Upper lobe of left lung (tissue), 6 donors: Measurements from ENCODE around the gene PI16. TPM values are rescaled to one million over a fixed set of nuclear protein-coding genes. Genes with fewer than 3 reads are reported as not detected.
A peak's percentile ranks its signal among the peaks of the same experiment; 100 is the strongest.
"Not testable (repeated sequence)": the region's sequence is repeated elsewhere in the genome, so short reads cannot be mapped to it uniquely, and the experiment has no call there.

Experiments
- ATAC-seq, 2 donors: fragments of 200-7000 bp; cut with Tn5 transposase; one replicate each; pipeline ENCODE4 v1.9.1; 2022; ENCODE audit warnings: mild to moderate bottlenecking in 2 of 2, moderate library complexity in 2 of 2; ENCODE audit not compliant: low FRiP score in 2 of 2
- DNase-seq, 2 donors: peaks; one replicate each; pipeline ENCODE4 v3.0.0-alpha.2; 2019 to 2020
- H3K27ac ChIP-seq, 4 donors: fragments of 200-600 bp; sonication (generic); one replicate each; pipeline ENCODE4 v1.5.1; 2016 to 2019
- H3K27me3 ChIP-seq, 4 donors: fragments of 200-600 bp; sonication (generic); one replicate each; pipeline ENCODE4 v1.5.1; 2017 to 2019
- H3K36me3 ChIP-seq, 4 donors: fragments of 200-600 bp; sonication (generic); one replicate each; pipeline ENCODE4 v1.5.1; 2016 to 2019
- H3K4me1 ChIP-seq, 4 donors: fragments of 200-600 bp; sonication (generic); one replicate each; pipeline ENCODE4 v1.5.1; 2018 to 2019
- H3K4me3 ChIP-seq, 4 donors: fragments of 200-600 bp; sonication (generic); one replicate each; pipeline ENCODE4 v1.5.1; 2017 to 2019; ENCODE audit warnings: mild to moderate bottlenecking in 2 of 4, moderate library complexity in 1 of 4
- H3K9me3 ChIP-seq, 4 donors: fragments of 200-600 bp; sonication (generic); one replicate each; pipeline ENCODE4 v1.5.1; 2018 to 2019
- CTCF ChIP-seq, 6 experiments: fragments of 450-650 bp in 4 of 6; fragments of 200-600 bp in 2 of 6; sonication (generic) in 2 of 6; IDR thresholded peaks; one replicate each; pipeline ENCODE4 v1.5.1; 2016 to 2019; ENCODE audit warnings: antibody characterized with exemption in 6 of 6
- EP300 ChIP-seq, 4 donors: sonication (generic); formaldehyde crosslinking; IDR thresholded peaks; one replicate each; pipeline ENCODE4 v1.5.1; 2017; ENCODE audit warnings: antibody characterized with exemption in 4 of 4, control low read depth in 2 of 4
- POLR2A ChIP-seq, 4 donors: fragments of 450-650 bp; IDR thresholded peaks; one replicate each; pipeline ENCODE4 v1.5.1; 2016 to 2017; ENCODE audit warnings: antibody characterized with exemption in 4 of 4, mild to moderate bottlenecking in 2 of 4
- POLR2AphosphoS5 ChIP-seq, 2 donors: sonication (generic); formaldehyde crosslinking; IDR thresholded peaks; one replicate each; pipeline ENCODE4 v1.5.1; 2017; ENCODE audit warnings: antibody characterized with exemption in 2 of 2
- WGBS, 2 donors: methylation state at CpG; one replicate each; pipeline ENCODE4 v1.1.5; 2017 to 2018; 5-methylcytosine and 5-hydroxymethylcytosine counted together
- total RNA-seq, 6 donors: library from RNA; depleted of rRNA in 4 of 6; stranded (reverse); fragments of >200 nt in 4 of 6; gene quantifications; one replicate each; pipeline versions ENCODE4 v1.1.0 to v1.2.1, GENCODE V29; 2016 to 2021
- donor health status: DM: no; HTN: no; CAD: no; lungs with moderate emphysema.
- donor health status: DM: no; HTN: yes; CAD: no; lungs with severe emphysema.

The PI16 gene
- total RNA-seq, 6 donors from 2014 or later = 0.44 to 78.9 (median 4.7) TPM; not detected in 1

- 56 to 87% methylated on average over 5 of the region's 5 CpGs for WGBS, 2 donors
- no peaks in the 10 kb centered on the region for H3K9me3 ChIP-seq
- H3K4me1 ChIP-seq = no peaks in the 10 kb centered on the region
- H3K4me3 ChIP-seq = no peak overlapping the region
- ATAC-seq = no peak
- no peaks in the 10 kb centered on the region for H3K27me3 ChIP-seq
- H3K27ac ChIP-seq = no peak overlapping the region
- H3K36me3 ChIP-seq = no peaks in the 10 kb centered on the region
- no peak for DNase-seq
- TF ChIP-seq CTCF (IDR thresholded peaks at IDR 0.05) (no peak), POLR2AphosphoS5 (IDR thresholded peaks at IDR 0.05) (no peak), EP300 (IDR thresholded peaks at IDR 0.05) (no peak), POLR2A (IDR thresholded peaks at IDR 0.05) (no peak)
Measured at GRCh38 chr6:36944650-36945049, 9.9 kb upstream of the PI16 start.

- no peak overlapping the region for H3K4me3 ChIP-seq
- no peaks in the 10 kb centered on the region for H3K27me3 ChIP-seq
- TF ChIP-seq POLR2A (IDR thresholded peaks at IDR 0.05) = no peak
- TF ChIP-seq CTCF (IDR thresholded peaks at IDR 0.05) = no peak
- TF ChIP-seq EP300 (IDR thresholded peaks at IDR 0.05) = no peak
- H3K36me3 ChIP-seq = no peaks in the 10 kb centered on the region
- no peak for DNase-seq
- no peaks in the 10 kb centered on the region for H3K4me1 ChIP-seq
- 84 to 89% methylated on average over 4 of the region's 4 CpGs for WGBS, 2 donors
- H3K9me3 ChIP-seq = no peaks in the 10 kb centered on the region
- no peak for ATAC-seq
- H3K27ac ChIP-seq = no peak overlapping the region
Measured at GRCh38 chr6:36945301-36945700, 9.2 kb upstream of the PI16 start.

GRCh38 chr6:36946526-36946925, 8.0 kb upstream of the PI16 start:
- 86 to 93% methylated on average over 4 of the region's 4 CpGs for WGBS, 2 donors
- ATAC-seq = no peak
- no peaks in the 10 kb centered on the region for H3K27me3 ChIP-seq
- H3K9me3 ChIP-seq = no peaks in the 10 kb centered on the region
- H3K27ac ChIP-seq = no peak overlapping the region
- DNase-seq = no peak
- TF ChIP-seq EP300 (IDR thresholded peaks at IDR 0.05) (no peak), CTCF (IDR thresholded peaks at IDR 0.05) (no peak), POLR2A (IDR thresholded peaks at IDR 0.05) (no peak), POLR2AphosphoS5 (IDR thresholded peaks at IDR 0.05) (no peak)
- no peak overlapping the region for H3K4me3 ChIP-seq
- H3K36me3 ChIP-seq = no peaks in the 10 kb centered on the region
- H3K4me1 ChIP-seq = no peaks in the 10 kb centered on the region

- Histone ChIP-seq H3K4me3 (no peak overlapping the region), H3K36me3 (no peaks in the 10 kb centered on the region), H3K9me3 (no peaks in the 10 kb centered on the region), H3K4me1 (no peaks in the 10 kb centered on the region), H3K27me3 (no peaks in the 10 kb centered on the region), H3K27ac (no peak overlapping the region)
- 70 to 72% methylated on average over 12 of the region's 12 CpGs for WGBS, 2 donors
- DNase-seq = peak in 1 of 2 donors; percentile 18
- TF ChIP-seq CTCF (IDR thresholded peaks at IDR 0.05) (no peak), EP300 (IDR thresholded peaks at IDR 0.05) (no peak), POLR2A (IDR thresholded peaks at IDR 0.05) (no peak), POLR2AphosphoS5 (IDR thresholded peaks at IDR 0.05) (no peak)
- ATAC-seq = peak in 1 of 2 donors; percentile 40
Measured at GRCh38 chr6:36947570-36948351, 6.8 kb upstream of the PI16 start.

- H3K27me3 ChIP-seq, H3K9me3 ChIP-seq, H3K4me3 ChIP-seq, H3K27ac ChIP-seq, ATAC-seq, H3K4me1 ChIP-seq, H3K36me3 ChIP-seq: not testable (repeated sequence)
- WGBS, 2 donors = 89 to 91% methylated on average over 9 of the region's 9 CpGs
- peak in 1 of 2 donors; percentile 6 for DNase-seq
Measured at GRCh38 chr6:36949076-36949475, 5.5 kb upstream of the PI16 start.
